Endodermal cell (in vitro differentiated cells): ENCODE data around the gene TREML1. TPM values are rescaled to one million over a fixed set of nuclear protein-coding genes. Genes with fewer than 3 reads are reported as not detected.
A peak's percentile ranks its signal among the peaks of the same experiment; 100 is the strongest.

Experiments
- DNase-seq: peaks from one replicate; pipeline ENCODE4 v3.0.0-alpha.2; 2017
- H3K27ac ChIP-seq: 2 replicates; pipeline ENCODE4 v1.5.1; 2013; ENCODE audit warnings: mild to moderate bottlenecking, low read depth, low read length, moderate library complexity
- H3K27me3 ChIP-seq: 2 replicates; pipeline ENCODE4 v1.6.1; 2013; ENCODE audit warnings: mild to moderate bottlenecking, low read length, moderate library complexity; ENCODE audit not compliant: insufficient read depth, control insufficient read depth, poor library complexity, severe bottlenecking
- H3K36me3 ChIP-seq: 2 replicates; pipeline ENCODE4 v1.7.0; 2013; ENCODE audit warnings: mild to moderate bottlenecking, low read length, moderate library complexity; ENCODE audit not compliant: control insufficient read depth, insufficient read depth
- H3K4me1 ChIP-seq: one replicate; pipeline ENCODE4 v1.7.0; 2013; ENCODE audit warnings: low read length; ENCODE audit not compliant: control insufficient read depth, insufficient read depth
- H3K4me3 ChIP-seq: 2 replicates; pipeline ENCODE4 v1.5.1; 2013; ENCODE audit warnings: mild to moderate bottlenecking, low read length, moderate library complexity
- H3K9ac ChIP-seq: 2 replicates; pipeline ENCODE4 v1.6.1; 2013; ENCODE audit warnings: mild to moderate bottlenecking, low read length, moderate library complexity; ENCODE audit not compliant: poor library complexity, severe bottlenecking; ENCODE audit errors: extremely low read depth
- H3K9me3 ChIP-seq: 2 replicates; pipeline ENCODE4 v1.6.1; 2013; ENCODE audit warnings: mild to moderate bottlenecking, low read length, moderate library complexity; ENCODE audit not compliant: control insufficient read depth
- H3K27ac Mint-ChIP-seq: 2 replicates; pipeline ENCODE4 v1.8.0; 2020; ENCODE audit warnings: mixed read lengths
- H3K27me3 Mint-ChIP-seq: 2 replicates; pipeline ENCODE4 v1.8.0; 2021; ENCODE audit warnings: mild to moderate bottlenecking, mixed read lengths; ENCODE audit not compliant: insufficient read depth
- H3K36me3 Mint-ChIP-seq: 2 replicates; pipeline ENCODE4 v1.8.0; 2020; ENCODE audit warnings: low read depth, mixed read lengths
- H3K4me1 Mint-ChIP-seq: 2 replicates; pipeline ENCODE4 v1.8.0; 2020; ENCODE audit warnings: mixed read lengths
- H3K4me3 Mint-ChIP-seq: 2 replicates; pipeline ENCODE4 v1.8.0; 2020; ENCODE audit warnings: mild to moderate bottlenecking, moderate library complexity, mixed read lengths
- H3K9me3 Mint-ChIP-seq: 2 replicates; pipeline ENCODE4 v1.8.0; 2020; ENCODE audit warnings: mild to moderate bottlenecking, mixed read lengths
- WGBS, 2 experiments: methylation state at CpG; one replicate each; pipeline versions ENCODE4 v1.1.5 to v1.1.7; 2013; ENCODE audit warnings: missing lambda C conversion rate in 2 of 2, mixed read lengths in 1 of 2; ENCODE audit not compliant: insufficient coverage in 1 of 2, insufficient read length in 1 of 2; 5-methylcytosine and 5-hydroxymethylcytosine counted together
- total RNA-seq, 2 donors: library from RNA; stranded (reverse); fragmentation: NEBNext Ultra II Directional in 1 of 2; extraction: Animal tissue kit (Norgen Biotek cat#: 25700) in 1 of 2; gene quantifications; 2 replicates in 1 of 2; 3 replicates in 1 of 2; pipeline ENCODE4 v1.2.1, GENCODE V29; 2021
- TF ChIP-seq, protein P1 (sequence below): fragments of 200-600 bp; sonication (generic); conservative IDR thresholded peaks from 2 replicates; pipeline ENCODE4 v1.5.0; 2021; ENCODE audit warnings: antibody characterized with exemption, mild to moderate bottlenecking

TREML1 gene
- total RNA-seq, 2 donors from 2014 or later = 0.31 to 0.53 TPM

DNA sequence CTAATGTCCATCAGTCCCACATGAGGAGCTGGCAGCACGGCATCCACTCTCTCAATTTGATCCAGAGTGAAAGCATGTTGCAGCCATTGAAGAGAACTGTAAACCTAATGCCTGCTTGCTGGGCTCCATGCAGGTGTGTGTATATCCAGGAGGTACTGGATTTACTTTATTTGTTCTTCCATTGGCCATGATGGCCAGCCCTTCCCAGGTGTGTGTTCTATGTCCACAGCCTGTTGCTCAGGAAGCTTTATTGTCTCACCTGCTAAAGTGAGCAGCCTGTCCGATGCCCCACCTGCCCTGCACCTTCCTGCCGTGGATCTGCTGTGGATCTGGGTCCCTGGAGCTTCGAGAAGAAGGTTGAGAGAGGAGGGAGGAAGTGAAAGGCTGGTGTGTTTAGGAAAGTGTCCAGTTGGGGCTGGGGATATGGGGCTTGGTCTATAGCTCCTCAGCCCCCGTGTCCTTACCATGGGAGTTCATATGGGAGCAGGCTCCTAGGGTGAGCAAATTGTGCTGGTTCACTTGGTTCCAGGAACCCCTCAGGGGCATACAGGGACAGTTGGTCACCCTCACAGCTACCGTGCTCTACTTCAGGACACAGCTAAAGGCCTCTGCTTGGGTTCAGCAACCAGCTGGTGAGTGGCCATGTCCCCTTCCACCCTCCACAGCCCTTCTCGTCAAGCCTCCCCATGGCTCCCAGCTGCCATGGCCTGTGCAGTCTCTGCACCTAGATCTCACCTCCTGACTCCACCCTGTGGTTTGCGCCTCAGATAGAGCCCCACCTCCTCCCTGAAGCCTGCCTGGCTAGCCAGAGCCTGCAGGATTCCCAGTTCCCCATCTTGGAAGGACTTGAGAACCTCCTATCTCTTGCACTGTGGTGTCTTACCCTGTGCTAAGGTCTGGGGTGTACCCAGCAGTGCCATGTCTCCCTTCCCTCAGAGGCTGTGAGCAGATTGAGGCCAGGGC, 34.1 kb upstream of the TREML1 start:
- WGBS, 2 experiments = 92 to 94% methylated on average over 5 to 8 of the region's 8 CpGs
- peaks cover 17% of the 10 kb centered on the region for H3K9me3 ChIP-seq
- H3K4me3 ChIP-seq = peak overlapping the region; percentile 56

DNA sequence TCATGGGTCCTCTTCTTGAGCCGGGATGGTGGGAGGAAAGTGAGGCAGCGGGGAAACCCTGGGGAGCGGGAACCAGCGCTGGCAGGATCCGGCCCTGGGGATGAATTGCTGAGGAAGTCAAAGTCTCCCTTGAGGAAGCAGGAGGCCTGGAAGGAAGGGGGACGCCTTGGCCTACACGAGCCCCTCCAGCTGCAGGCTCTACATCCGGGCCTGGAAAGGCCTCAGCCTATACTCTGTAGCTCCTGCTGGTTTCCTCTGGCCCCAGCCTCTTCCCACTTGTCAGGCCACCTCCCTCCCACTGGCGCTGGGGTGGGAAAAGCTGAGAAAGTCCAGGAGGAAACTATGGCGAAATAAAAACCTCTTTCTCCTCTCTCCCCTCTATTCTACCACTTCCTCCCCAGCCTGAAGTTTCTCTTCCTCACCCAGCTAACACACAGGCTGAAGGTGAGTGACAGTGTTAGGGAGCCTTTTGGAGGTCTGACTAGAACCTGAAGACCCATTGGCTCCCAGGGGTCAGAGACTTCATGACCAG, 31.9 kb upstream of the TREML1 start:
- no peak for DNase-seq
- no peak overlapping the region for H3K4me3 Mint-ChIP-seq

More for the DNA sequence above, 34.1 kb upstream of the TREML1 start:
- Mint-ChIP-seq H3K27me3 (peaks cover 7% of the 10 kb centered on the region), H3K9me3 (peaks cover 15% of the 10 kb centered on the region), H3K4me3 (no peak overlapping the region), H3K4me1 (peaks cover 11% of the 10 kb centered on the region), H3K27ac (no peak overlapping the region), H3K36me3 (no peaks in the 10 kb centered on the region)
- no peak overlapping the region for H3K9ac ChIP-seq
- H3K4me1 ChIP-seq = peaks cover 3% of the 10 kb centered on the region
- no peaks in the 10 kb centered on the region for H3K27me3 ChIP-seq
- no peak overlapping the region for H3K27ac ChIP-seq
- TF ChIP-seq, protein P1, sequence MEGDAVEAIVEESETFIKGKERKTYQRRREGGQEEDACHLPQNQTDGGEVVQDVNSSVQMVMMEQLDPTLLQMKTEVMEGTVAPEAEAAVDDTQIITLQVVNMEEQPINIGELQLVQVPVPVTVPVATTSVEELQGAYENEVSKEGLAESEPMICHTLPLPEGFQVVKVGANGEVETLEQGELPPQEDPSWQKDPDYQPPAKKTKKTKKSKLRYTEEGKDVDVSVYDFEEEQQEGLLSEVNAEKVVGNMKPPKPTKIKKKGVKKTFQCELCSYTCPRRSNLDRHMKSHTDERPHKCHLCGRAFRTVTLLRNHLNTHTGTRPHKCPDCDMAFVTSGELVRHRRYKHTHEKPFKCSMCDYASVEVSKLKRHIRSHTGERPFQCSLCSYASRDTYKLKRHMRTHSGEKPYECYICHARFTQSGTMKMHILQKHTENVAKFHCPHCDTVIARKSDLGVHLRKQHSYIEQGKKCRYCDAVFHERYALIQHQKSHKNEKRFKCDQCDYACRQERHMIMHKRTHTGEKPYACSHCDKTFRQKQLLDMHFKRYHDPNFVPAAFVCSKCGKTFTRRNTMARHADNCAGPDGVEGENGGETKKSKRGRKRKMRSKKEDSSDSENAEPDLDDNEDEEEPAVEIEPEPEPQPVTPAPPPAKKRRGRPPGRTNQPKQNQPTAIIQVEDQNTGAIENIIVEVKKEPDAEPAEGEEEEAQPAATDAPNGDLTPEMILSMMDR = no peak
- no peaks in the 10 kb centered on the region for H3K36me3 ChIP-seq
- DNase-seq = no peak

DNA sequence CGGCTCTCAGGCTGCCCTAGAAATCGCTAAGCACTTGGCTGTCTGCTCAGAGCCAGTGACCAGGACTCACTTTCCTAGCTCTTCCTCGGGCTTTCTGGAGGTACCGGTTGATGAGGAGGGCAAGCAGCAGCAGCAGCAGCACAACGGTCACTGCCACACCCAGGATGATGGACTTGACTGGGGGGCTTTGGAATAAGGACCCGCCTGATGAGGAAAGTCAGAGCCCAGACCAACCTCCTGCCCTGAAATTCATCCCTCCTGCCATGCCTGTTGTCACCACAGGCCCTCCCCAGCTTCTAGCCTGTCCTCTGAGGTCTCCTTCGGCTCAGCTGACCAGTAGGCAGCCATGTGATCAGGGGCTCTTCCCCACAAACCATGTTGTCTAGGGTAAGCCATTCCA, 30.6 kb upstream of the TREML1 start:
- H3K27ac ChIP-seq = no peak overlapping the region
- H3K36me3 ChIP-seq = no peaks in the 10 kb centered on the region
- no peak overlapping the region for H3K27ac Mint-ChIP-seq
- peaks cover 16% of the 10 kb centered on the region for H3K4me1 Mint-ChIP-seq
- no peak overlapping the region for H3K4me3 Mint-ChIP-seq
- H3K9ac ChIP-seq = no peak overlapping the region
- H3K27me3 Mint-ChIP-seq = no peaks in the 10 kb centered on the region
- H3K27me3 ChIP-seq = no peaks in the 10 kb centered on the region
- no peak for DNase-seq
- H3K4me3 ChIP-seq = no peak overlapping the region
- H3K9me3 Mint-ChIP-seq = peaks cover 7% of the 10 kb centered on the region
- peaks cover 3% of the 10 kb centered on the region for H3K4me1 ChIP-seq
- H3K9me3 ChIP-seq = peaks cover 7% of the 10 kb centered on the region
- TF ChIP-seq, protein P1 = no peak
- H3K36me3 Mint-ChIP-seq = no peaks in the 10 kb centered on the region
- WGBS, 2 experiments = 90 to 97% methylated on average over 4 to 7 of the region's 7 CpGs

More for the DNA sequence above, 31.9 kb upstream of the TREML1 start:
- Histone ChIP-seq H3K9ac (no peak overlapping the region), H3K27ac (no peak overlapping the region), H3K4me3 (no peak overlapping the region), H3K36me3 (no peaks in the 10 kb centered on the region), H3K27me3 (no peaks in the 10 kb centered on the region), H3K4me1 (peaks cover 3% of the 10 kb centered on the region), H3K9me3 (peaks cover 17% of the 10 kb centered on the region)
- H3K9me3 Mint-ChIP-seq = peaks cover 15% of the 10 kb centered on the region
- H3K4me1 Mint-ChIP-seq = peaks cover 16% of the 10 kb centered on the region
- H3K27me3 Mint-ChIP-seq = no peaks in the 10 kb centered on the region
- H3K36me3 Mint-ChIP-seq = no peaks in the 10 kb centered on the region
- WGBS, 2 experiments = 97% methylated on average over 10 of the region's 10 CpGs; no CpG with 5 or more reads in 1 of the 2 experiments
- TF ChIP-seq, protein P1 = no peak
- H3K27ac Mint-ChIP-seq = no peak overlapping the region
